ENCODE data around the gene CLN5.
A peak's percentile ranks its signal among the peaks of the same experiment; 100 is the strongest.
"Not testable (repeated sequence)": the region's sequence is repeated elsewhere in the genome, so short reads cannot be mapped to it uniquely, and the experiment has no call there.

Gene CLN5

DNA sequence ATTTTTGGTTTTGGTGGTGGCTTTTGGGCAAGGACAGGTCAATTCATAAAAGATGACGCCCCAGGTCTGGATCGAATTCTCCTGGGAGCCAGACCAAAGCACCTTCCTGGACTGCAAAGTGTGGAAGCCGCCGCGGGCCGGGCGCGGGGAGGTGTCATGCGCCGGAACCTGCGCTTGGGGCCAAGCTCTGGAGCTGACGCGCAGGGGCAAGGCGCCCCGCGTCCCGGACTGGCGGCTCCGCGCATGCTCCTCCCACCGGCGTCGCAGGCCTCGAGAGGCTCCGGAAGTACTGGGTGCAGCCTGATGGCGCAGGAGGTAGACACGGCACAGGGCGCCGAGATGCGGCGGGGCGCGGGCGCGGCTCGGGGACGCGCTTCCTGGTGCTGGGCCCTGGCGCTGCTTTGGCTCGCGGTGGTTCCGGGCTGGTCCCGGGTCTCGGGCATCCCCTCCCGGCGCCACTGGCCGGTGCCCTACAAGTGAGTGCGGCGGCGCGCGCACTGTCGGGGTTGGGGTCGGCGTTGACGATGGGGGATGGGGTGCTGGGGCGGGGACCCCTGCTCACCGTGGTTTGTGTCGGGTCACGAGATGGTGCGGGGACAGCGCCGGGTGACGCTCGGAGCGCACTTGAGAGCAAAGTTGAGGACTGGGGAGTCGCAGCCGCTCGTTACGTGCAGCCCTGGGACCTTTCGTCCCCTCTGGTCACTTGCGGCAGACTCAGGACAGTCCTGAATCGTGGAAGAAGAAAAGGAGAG is at the start of gene CLN5:
CLN5 (plus strand) TSS at position 286 of the 752 bp plus-strand sequence; CDS start at position 304, 18 bp downstream.
- peak; percentile 89 for DNase-seq (ENCODE audit: low spot score)

DNA sequence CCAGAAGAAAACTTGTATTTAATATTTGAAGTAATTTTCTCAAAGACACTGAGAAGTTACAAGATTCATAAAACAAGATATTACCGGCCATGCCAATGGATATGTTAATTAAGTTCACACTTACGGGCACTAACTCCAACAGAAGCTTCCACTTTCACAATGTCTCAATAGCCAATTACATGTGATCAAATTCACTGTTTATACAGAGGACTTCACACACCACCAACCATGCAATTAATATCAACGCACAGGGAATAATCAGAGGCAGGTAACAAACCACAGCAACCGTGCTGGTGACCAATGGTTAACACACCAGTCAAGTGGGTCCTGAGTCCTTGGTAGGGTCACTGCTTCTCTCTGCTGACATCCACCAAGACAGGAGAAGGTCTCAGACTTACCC is 49.5 kb upstream of the CLN5 start:
- DNase-seq (ENCODE audit: low spot score): no peak

DNA sequence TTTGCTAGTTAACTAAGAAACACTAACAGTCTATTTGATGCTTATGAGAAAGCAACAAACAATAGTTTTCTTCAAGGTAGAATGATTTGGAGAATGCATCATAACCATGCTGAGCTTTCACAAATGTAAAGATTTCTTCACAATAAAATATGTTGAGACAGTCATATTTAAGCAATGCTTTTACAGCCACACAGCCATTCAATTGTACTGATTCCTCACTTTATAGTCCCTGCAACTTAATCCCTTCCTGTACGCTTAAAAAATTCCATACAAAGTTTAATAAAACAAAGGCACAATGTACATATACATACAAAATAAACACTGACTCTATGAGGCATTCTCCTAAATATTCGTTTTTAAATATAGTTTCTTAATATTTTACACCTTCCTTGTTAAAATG is 48.2 kb upstream of the CLN5 start:
- no peak for DNase-seq (ENCODE audit: low spot score)

DNA sequence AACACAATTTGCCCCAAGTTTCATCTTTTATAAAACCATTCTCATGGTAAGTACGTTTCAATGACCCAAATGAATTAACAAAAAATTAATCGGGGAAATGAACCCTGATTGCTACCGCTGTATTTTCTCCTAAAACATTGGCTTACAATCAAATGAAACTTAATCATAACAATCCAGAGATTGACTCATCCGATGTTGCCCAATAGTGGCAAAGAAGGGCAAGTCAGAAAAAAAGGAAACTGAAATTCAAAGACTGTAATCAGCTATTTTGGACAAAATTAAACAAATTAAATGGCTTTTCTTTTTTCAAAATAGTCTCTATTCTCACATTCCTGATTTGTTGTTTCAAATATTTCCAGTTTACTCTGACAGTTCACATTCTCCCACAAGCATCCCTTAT is 47.4 kb upstream of the CLN5 start:
- DNase-seq (ENCODE audit: low spot score): no peak

DNA sequence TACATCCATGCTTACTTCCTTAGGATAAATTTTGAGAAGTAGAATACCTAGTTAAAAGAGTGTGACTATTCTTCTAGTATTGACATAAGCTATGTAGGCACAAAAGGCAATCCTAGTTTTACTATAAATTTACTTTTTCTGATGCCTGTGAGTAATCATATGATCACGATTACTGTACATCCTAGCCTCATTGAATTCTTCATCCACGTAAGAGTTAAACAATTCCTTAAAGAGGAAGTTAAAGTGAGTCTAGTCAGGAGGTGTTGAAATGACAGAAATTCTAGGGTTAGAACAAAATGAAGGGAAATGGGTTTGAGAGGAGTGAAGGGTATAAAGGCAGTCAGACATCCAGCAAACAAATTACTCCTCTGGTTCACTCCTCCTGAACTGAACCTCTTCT is 43.7 kb upstream of the CLN5 start, which contains the start of gene ACOD1:
ACOD1 (plus strand) TSS at position 363 of the 400 bp plus-strand sequence. CDS start 48 bp downstream, outside the sequence.
- DNase-seq (ENCODE audit: low spot score): no peak

DNA sequence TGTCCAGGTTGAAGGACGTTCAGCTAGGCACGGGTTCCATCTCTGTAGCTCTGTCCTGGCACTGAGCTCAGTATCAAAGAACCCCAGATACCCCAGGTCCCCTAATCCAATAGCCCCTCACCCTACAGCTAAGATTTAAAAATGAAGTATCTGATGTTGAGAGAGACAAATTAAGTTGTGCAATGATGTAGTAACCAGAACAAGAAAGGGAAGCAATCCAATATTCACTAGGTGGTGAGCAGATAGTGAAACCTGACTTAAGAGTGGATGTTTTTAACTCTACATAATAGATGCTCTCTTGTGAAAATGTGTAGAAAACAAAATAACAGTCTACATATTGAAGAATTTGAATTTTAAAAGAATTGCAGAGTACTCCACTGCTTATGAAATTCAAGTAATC is 41.8 kb upstream of the CLN5 start:
- no peak for DNase-seq (ENCODE audit: low spot score)

DNA sequence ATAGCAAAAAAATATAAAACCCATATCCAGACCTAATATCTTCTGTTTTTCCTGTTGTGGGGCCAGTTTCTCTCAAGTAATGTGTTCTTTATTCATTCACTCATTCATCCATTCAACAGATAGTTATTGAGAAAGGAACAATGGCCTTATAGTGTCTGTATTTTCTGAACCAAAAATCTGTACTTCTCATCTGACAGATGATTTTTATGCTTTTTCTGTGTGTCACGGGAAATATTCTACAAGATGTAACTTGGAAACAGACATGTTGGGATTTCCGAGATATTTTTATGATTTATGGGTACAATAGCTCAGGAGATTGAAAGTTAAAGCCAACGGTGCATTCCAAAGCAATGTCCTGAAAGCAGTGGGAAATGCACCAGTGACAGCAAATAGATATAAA is 37.9 kb upstream of the CLN5 start:
- peak; percentile 20 for DNase-seq (ENCODE audit: low spot score)

DNA sequence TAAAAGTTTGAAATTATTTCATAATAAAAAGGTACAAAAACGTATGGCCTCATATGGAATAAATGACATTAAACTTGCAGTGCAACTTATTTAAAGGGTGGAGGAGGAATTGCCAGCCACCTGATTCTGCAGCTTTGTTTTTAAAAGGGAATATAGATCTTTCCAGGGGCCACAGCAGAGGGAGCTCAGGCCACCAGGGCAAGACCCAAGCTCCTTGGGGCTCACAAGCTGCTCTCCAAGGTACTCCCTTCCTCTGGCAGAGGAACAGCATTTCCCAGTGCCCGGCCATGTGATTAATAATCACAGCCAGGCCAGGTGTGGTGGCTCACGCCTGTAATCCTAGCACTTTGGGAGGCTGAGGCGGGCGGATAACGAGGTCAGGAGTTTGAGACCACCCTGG is 37.3 kb upstream of the CLN5 start:
- DNase-seq (ENCODE audit: low spot score): no peak

DNA sequence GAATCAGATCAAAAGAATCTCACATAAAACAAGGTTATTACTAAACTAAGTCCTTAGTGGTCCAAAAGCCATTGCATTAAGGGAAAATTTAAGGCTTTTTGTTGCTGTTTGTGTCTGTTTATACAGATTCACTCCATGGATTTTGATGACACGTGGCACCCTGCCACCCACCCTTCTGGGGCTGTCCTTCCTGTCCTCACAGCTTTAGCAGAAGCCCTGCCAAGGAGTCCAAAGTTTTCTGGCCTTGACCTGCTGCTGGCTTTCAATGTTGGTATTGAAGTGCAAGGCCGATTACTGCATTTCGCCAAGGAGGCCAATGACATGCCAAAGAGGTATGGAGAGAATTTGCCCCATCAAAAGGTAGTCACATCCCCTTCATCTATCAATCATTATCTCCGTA is 36.7 kb upstream of the CLN5 start:
- no peak for DNase-seq (ENCODE audit: low spot score)

DNA sequence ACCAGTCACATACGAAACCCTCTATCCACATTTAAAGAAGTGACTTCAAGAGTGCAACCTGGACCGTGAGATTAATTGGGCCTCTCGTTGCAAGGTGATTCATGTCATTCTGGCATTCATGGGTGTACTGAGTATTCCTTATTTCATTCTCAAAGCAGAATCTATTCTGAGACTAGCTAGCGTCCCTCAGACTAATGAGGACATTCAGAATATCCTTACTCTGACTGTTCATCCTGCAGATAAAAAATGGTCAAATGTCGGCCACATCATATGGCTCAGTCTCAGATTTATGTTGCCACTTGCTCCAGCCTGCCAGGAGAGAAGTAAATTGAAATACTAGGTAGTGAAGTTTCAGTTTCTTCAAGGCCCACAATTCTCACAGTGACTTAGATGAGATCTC is 36.2 kb upstream of the CLN5 start:
- no peak for DNase-seq (ENCODE audit: low spot score)

DNA sequence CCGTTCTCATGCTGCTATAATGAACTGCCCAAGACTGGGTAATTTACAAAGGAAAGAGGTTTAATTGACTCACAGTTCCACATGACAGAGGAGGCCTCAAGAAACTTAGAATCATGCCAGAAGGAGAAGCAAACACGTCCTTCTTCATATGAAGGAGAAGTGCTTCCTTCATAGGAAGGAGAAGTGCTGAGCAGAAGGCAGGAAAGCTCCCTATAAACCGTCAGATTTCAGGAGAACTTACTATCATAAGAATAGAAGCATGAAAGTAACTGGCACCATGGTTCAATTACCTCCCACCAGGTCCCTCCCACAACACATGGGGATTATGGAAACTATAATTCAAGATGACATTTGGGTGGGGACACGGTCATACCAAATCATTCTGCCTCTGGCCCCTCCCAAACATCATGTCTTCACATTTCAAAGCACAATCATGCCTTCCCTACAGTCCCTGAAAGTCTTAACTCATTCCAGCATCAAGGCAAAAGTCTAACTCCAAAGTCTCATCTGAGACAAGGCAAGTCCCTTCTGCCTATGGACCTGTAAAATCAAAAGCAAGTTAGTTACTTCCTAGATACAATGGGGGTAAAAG is 32.9 kb upstream of the CLN5 start:
- no peak for DNase-seq (ENCODE audit: low spot score)

DNA sequence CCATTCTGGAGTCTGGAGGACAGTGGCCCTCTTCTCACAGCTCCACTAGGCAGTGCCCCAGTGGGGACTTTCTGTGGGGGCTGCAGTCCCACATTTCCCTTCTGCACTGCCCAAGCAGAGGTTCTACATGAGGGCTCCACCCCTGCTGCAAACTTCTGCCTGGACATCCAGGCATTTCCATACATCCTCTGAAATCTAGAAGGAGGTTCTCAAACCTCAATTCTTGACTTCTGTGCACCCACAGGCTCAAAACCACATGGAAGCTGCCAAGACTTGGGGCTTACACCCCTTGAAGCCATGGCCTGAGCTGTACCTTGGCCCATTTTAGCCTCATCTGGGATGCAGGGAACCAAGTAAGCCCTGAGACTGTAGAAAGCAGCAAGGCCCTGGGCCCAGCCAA is 32.1 kb upstream of the CLN5 start:
- DNase-seq (ENCODE audit: low spot score): not testable (repeated sequence)

DNA sequence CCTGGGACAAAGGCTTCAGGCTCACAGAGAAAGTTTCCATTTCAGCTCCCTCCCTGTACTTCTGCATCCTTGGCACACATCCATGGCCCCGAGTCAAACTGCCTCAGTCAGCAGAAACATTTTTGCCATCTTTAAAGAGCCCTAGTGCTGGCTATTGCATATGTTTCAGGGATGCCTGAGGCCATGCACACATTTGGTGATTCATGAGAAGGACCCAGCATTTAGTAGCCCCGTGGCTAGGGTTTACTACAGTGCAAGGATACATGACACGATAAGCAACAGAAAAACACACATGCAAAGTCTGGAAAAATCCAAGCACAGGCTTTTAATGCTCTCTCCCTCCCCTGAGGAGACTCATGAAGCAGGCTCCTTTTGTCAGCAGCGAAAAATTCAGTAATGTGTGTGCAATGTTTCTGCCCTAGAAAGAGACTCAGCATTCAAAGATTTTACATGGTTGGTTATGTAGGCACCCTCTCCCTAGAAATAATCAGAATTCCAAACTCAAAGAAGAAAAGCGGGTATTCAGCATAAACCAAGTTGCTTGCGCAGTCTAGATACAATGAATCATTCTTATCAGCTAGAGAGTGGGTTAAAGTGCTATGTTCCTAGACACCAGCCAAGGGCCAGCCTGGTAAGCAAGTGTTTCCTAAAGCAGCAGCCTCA is 26.0 kb upstream of the CLN5 start:
- DNase-seq (ENCODE audit: low spot score): peak; percentile 15

DNA sequence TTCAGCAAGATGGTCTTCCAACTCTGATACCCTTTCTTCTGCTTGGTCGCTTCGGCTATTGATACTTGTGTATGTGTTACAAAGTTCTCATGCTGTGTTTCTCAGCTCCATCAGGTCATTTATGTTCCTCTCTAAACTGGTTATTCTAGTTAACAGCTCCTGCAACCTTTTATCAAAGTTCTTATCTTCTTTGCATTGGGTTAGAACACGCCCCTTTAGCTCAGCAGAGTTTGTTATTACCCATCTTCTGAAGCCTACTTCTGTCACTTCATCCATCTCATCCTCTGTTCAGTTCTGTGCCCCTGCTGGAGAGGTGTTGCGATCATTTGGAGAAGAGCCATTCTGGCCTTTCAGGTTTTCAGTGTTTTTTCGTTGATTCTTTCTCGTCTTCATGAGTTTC is 24.9 kb upstream of the CLN5 start:
- DNase-seq (ENCODE audit: low spot score): no peak

DNA sequence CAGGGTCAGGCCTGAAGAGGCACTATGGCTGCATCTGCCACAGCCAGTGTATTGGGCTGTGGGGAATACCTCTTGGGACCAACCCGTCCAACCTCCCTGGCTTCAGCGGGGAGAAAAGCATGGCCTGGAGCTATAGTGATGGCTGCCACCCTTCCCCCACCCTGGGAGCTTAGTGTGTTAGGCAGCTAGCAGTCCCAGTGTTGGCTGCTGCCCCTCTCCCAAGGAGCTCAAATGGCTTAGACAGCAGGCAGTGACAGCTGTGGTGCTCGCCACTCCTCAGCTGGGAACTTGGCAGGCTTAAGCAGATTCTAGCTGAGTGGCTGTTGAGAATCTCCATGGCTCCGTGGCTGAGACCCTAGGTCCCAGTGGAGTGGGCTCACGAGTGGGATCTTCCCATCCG is 23.8 kb upstream of the CLN5 start:
- DNase-seq (ENCODE audit: low spot score): no peak

DNA sequence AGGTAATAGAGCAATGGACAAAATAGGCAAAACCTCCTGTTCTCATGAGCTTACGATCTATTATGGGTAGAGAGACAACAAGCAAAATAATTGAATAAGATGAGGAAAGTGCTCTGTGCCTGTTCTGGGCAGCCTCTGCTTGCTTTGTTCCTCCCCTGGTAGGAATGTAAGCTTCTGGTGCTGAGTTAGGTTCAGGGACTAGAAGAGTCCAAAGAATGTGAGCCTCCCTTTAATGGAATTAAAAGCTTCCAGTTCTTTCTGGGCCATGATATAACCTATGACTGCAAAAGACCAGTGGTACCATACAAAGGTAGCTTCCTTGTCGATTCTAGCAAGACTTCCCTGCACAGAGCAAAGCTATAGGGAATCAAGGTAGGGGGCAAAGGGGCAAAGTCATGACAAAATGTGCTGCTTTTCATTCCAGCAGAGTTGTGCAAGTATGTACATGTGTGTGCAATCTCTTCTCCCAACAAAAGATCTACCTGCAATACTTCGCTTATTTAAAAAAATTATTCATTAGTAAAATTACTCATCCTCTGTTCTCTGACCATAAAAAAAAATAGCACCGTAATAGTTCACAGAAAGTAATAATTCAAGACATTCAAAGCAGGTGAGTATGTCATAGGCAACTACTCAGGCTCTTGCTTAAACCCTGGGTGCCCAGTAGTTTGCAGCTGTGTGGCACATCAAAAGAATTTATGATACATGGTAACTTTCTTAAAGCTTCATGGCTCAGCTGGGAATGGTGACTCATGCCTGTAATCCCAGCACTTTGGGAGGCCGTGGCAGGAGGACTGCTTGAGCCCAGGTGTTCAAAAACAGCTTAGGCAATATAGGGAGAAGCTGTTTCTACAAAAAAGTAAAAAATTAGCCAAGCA is 22.2 kb upstream of the CLN5 start:
- DNase-seq (ENCODE audit: low spot score): no peak

DNA sequence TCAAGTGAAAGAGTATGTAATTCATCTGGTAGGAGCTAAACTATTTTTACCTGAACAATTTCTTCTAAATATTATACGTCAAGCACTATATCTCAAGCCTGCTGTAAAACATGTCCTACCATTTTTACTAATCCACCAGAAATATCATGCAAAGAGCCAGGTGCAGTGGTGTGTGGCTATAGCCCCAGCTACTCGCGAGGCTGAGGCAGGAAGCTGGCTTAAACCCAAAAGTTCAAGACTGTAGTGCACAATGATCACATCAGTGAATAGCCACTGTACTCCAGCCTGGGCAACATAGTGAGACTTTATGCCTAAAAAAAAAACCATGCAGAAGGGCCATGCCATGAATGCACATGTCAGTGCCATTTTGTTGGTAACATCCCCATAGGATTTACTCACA is 20.7 kb upstream of the CLN5 start:
- no peak for DNase-seq (ENCODE audit: low spot score)

DNA sequence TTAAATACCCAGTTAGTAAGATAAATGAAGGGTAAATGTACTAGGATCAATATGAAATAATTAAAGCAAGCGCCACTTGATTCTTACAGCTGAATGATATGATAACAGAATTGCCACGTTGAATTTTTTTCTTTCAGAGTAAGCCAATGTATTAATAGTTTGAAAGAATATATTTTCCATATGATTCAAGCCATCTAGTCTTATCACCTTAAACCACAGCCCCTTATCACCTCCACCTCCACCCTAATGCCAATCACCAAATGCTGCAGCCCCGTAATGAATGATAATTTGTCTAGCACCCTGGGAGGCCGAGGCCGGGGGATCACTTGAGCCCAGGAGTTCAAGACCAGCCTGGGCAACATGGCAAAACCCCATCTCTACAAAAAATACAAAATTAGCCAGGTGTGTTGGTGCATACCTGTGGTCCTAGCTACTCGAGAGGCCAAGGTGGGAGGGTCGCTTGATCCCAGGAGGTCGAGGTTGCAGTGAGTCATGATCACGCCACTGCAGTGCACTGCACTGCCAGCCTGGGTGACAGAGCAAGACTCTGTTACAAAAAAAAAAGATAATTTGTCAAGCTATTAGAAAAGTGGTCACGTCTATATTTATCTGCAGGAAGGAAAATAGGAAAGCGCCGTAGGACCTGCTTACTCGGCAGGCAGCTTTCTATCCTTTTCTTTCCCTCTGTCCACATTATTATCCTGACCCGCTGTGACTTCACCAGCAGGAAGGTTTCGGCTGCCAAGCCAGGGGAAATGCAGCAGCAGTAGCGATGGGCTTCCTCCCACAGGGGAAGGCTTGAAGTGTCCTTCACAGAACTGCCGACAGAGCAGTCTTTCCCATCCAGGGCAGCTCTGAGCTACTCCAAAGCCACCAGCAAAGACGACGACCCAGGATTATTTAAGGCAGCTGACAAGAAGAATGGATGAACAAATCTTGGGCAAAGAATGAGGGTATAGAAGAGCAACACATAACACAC is 19.7 kb upstream of the CLN5 start:
- no peak for DNase-seq (ENCODE audit: low spot score)

DNA sequence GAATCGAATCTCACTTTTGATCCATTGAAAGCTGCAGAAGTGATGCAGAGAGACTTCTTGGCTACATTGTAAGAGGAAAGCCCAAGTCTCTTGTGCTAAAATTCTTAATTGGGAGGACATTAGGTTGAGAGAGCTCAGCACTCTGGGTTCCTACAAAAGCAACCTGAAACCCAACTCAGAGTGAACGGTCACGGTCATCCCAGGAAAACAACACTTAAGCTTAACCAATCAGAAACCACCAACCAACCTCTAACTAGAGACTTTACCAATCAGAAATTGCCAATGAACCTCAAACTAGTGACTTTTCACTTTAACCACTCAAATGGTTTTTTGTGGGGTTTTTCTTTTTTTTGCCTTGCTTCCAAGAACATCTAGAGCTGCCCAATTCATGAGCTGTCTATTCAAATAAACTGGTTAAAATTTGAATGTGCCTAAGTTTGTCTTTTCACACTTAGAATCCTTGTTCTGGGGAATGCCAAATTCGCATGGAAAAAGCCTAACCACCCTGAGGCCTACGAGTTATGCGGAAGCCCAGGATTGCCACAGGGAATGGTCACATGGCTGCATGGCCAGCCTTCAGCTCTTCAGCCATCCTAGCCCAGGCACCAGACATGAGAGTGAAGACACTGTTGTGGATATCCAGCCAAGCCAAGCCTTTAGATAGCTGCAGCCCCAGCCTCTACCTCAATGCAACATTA is 17.8 kb upstream of the CLN5 start:
- no peak for DNase-seq (ENCODE audit: low spot score)

DNA sequence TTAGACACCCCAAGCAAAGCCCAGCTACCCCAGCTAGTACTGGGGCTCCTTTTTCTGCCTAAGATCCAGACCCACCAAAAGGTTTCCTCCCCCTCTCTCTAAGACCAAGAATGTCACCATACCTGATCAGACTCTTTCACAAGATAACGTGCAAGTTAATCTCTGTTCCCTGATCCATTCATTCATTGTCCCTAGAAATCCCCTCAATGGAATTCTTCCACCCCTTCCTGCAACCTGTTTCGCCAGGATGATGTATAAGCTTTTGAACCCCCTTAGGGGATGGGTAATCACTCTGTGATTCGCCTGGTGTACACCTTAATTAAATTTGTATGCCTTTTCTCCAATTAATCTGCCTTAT is 17.3 kb upstream of the CLN5 start:
- DNase-seq (ENCODE audit: low spot score): no peak

DNA sequence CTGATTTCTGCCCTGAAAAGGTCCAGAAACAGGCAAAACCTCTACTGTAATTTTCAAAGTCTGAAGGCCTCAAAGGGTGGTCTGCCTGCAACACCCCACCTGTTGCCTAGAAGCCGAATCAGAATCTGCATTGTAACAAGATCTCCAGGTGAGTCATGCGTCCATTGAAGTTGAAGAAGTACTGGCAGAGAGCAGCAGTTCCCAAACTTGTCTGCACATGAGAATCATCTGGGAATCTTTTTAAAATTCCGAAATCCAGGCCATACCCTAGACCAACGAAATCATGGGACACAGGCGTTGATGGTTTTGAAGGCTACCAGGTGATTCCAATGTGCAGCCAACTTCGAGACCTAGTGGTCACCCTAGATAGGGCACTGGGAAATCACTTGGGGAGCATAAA is 16.0 kb upstream of the CLN5 start:
- DNase-seq (ENCODE audit: low spot score): no peak

Data from globus pallidus (tissue), 1 donor.